ENCODE measurements around the gene EXD3.

EXD3 gene

DNA sequence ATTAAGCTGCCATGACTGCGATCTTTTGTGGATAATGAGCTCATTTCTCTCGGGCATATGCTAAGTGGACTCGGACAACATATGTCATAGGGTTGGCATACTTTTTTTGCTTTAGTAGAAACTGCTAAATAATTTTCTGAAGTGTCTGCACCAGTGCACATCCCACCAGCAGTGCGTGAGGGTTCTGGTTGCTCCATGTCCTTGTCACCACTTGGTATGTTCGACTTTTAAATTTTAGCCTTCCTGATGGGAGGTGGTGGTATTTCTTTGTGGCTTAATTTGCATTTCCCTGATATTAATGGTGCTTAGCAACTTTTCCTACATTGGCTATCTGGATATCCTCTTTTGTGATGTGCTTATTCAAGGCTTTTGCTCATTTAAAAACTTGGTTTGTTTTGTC lies 63.1 kb downstream of the EXD3 start:
- no peaks in the 10 kb centered on the region for H3K27me3 ChIP-seq (ENCODE audit: control insufficient read depth in 1 of 2, insufficient read depth in 2 of 2, low read length in 2 of 2)
- H3K27ac ChIP-seq (ENCODE audit: low read depth, low read length) = no peak overlapping the region
- H3K9ac ChIP-seq (ENCODE audit: low read length) = no peak overlapping the region
- H3K36me3 ChIP-seq (ENCODE audit: insufficient read depth, low read length) = no peaks in the 10 kb centered on the region
- H3K4me3 ChIP-seq (ENCODE audit: low read depth in 1 of 2, low read length in 2 of 2) = no peak overlapping the region
- peaks cover 6% of the 10 kb centered on the region for H3K9me3 ChIP-seq (ENCODE audit: low read length)
- no peaks in the 10 kb centered on the region for H3K4me1 ChIP-seq (ENCODE audit: insufficient read depth, low read length)

DNA sequence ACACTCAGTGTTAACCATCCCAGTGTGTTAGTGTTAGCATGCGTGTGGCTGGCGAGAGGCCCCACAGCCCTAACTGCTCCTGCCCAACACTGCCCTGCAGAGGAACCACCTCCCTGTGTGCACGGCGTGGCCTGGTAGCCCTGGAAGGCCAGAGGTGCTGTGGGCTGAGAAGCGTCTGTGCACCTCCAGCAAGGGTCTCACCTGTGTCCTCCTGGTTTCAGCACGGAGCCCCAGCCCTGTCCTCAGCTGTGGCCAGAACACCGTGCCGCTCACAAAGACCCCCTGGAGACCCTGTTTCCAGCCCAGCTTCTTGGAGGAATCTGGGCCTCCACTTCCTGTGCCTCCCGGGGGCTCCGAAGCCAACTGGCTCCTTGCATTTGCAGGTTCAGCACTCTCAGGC lies 64.8 kb downstream of the EXD3 start:
- Histone ChIP-seq H3K36me3 (ENCODE audit: insufficient read depth, low read length) (no peaks in the 10 kb centered on the region), H3K4me1 (ENCODE audit: insufficient read depth, low read length) (no peaks in the 10 kb centered on the region), H3K27me3 (ENCODE audit: control insufficient read depth in 1 of 2, insufficient read depth in 2 of 2, low read length in 2 of 2) (no peaks in the 10 kb centered on the region), H3K4me3 (ENCODE audit: low read depth in 1 of 2, low read length in 2 of 2) (no peak overlapping the region), H3K9ac (ENCODE audit: low read length) (no peak overlapping the region), H3K27ac (ENCODE audit: low read depth, low read length) (no peak overlapping the region), H3K9me3 (ENCODE audit: low read length) (peaks cover 6% of the 10 kb centered on the region)

GRCh38 chr9:137357166-137357565 lies 65.8 kb downstream of the EXD3 start:
- Histone ChIP-seq H3K27ac (ENCODE audit: low read depth, low read length) (no peak overlapping the region), H3K9me3 (ENCODE audit: low read length) (peaks cover 6% of the 10 kb centered on the region), H3K4me1 (ENCODE audit: insufficient read depth, low read length) (no peaks in the 10 kb centered on the region), H3K27me3 (ENCODE audit: control insufficient read depth in 1 of 2, insufficient read depth in 2 of 2, low read length in 2 of 2) (no peaks in the 10 kb centered on the region), H3K9ac (ENCODE audit: low read length) (no peak overlapping the region), H3K4me3 (ENCODE audit: low read depth in 1 of 2, low read length in 2 of 2) (no peak overlapping the region), H3K36me3 (ENCODE audit: insufficient read depth, low read length) (no peaks in the 10 kb centered on the region)

DNA sequence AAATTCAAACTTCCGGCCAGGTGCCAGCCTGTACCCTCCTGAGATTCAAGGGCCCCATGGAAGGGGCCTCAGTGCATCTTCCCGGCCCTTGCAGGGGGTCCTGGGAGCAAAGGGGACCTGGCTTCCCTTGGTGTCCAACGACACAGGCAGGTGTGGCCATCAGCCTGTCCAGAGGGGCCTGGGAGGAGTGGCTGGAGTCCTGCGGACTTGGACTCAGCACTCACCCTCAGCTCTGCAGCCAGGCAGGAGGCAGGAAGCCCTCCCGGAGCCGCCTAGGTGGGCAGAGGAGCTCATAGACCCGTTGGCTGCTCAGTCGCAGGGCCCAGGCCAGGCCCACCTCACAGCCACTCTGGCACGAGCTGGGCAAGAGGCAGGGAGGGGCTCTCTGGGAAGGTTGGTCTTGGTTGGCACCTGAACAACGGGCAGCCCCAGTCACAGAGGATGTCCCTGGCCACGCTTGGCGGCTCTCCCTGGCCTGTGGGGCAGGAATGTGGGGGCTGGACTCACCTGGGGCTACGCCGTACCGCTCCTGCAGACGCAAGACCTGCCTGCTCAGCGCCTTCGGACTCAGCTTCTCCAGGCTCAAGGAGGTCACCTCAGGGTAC lies 67.1 kb downstream of the EXD3 start:
- Histone ChIP-seq H3K9ac (ENCODE audit: low read length) (no peak overlapping the region), H3K4me3 (ENCODE audit: low read depth in 1 of 2, low read length in 2 of 2) (no peak overlapping the region), H3K9me3 (ENCODE audit: low read length) (peaks cover 6% of the 10 kb centered on the region), H3K36me3 (ENCODE audit: insufficient read depth, low read length) (no peaks in the 10 kb centered on the region), H3K27ac (ENCODE audit: low read depth, low read length) (no peak overlapping the region), H3K27me3 (ENCODE audit: control insufficient read depth in 1 of 2, insufficient read depth in 2 of 2, low read length in 2 of 2) (no peaks in the 10 kb centered on the region), H3K4me1 (ENCODE audit: insufficient read depth, low read length) (no peaks in the 10 kb centered on the region)

GRCh38 chr9:137354845-137355760 lies 67.9 kb downstream of the EXD3 start:
- Histone ChIP-seq H3K9ac (ENCODE audit: low read length) (no peak overlapping the region), H3K4me3 (ENCODE audit: low read depth in 1 of 2, low read length in 2 of 2) (no peak overlapping the region), H3K27ac (ENCODE audit: low read depth, low read length) (no peak overlapping the region), H3K9me3 (ENCODE audit: low read length) (peaks cover 6% of the 10 kb centered on the region), H3K36me3 (ENCODE audit: insufficient read depth, low read length) (no peaks in the 10 kb centered on the region), H3K27me3 (ENCODE audit: control insufficient read depth in 1 of 2, insufficient read depth in 2 of 2, low read length in 2 of 2) (no peaks in the 10 kb centered on the region), H3K4me1 (ENCODE audit: insufficient read depth, low read length) (no peaks in the 10 kb centered on the region)

GRCh38 chr9:137354153-137354844 lies 68.7 kb downstream of the EXD3 start:
- peaks cover 6% of the 10 kb centered on the region for H3K9me3 ChIP-seq (ENCODE audit: low read length)
- no peak overlapping the region for H3K9ac ChIP-seq (ENCODE audit: low read length)
- H3K36me3 ChIP-seq (ENCODE audit: insufficient read depth, low read length) = no peaks in the 10 kb centered on the region
- no peak overlapping the region for H3K27ac ChIP-seq (ENCODE audit: low read depth, low read length)
- H3K4me1 ChIP-seq (ENCODE audit: insufficient read depth, low read length) = no peaks in the 10 kb centered on the region
- H3K27me3 ChIP-seq (ENCODE audit: control insufficient read depth in 1 of 2, insufficient read depth in 2 of 2, low read length in 2 of 2) = no peaks in the 10 kb centered on the region
- no peak overlapping the region for H3K4me3 ChIP-seq (ENCODE audit: low read depth in 1 of 2, low read length in 2 of 2)

GRCh38 chr9:137353223-137354152 lies 69.5 kb downstream of the EXD3 start:
- Histone ChIP-seq H3K36me3 (ENCODE audit: insufficient read depth, low read length) (no peaks in the 10 kb centered on the region), H3K4me3 (ENCODE audit: low read depth in 1 of 2, low read length in 2 of 2) (no peak overlapping the region), H3K27ac (ENCODE audit: low read depth, low read length) (no peak overlapping the region), H3K4me1 (ENCODE audit: insufficient read depth, low read length) (no peaks in the 10 kb centered on the region), H3K27me3 (ENCODE audit: control insufficient read depth in 1 of 2, insufficient read depth in 2 of 2, low read length in 2 of 2) (no peaks in the 10 kb centered on the region), H3K9me3 (ENCODE audit: low read length) (peaks cover 6% of the 10 kb centered on the region), H3K9ac (ENCODE audit: low read length) (no peak overlapping the region)

DNA sequence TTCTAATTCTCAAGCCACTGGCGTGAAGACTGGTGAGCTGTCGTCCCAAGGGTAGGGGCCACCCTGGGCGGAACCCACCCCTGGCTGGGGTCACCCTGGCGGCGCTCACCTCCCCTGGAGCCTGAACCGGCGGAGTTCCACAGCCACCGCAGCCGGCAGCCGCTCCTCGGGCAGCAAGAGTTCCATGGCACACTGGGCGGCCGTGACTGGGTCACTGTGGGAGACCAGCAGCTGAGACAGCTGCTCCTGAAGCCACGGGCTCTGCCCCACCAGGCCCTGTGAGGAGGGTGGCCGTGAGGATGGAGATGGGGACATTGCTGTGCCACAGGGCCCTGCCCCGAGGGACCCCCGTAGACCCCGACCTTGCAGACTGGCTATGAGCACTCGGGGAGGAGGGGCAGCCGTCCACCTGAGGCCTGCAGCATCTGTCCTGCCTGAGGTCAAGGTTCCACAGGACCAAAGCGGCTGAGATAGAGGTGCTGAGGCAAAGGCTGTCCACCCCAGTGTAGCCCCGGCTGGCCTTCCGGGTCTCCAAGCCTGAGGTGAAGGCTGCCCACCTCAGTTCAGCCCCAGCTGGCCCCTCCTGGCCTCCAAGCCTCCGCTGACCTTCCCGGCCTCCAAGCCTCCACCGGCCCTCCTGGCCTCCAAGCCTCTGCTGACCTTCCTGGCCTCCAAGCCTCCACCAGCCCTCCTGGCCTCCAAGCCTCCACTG lies 70.3 kb downstream of the EXD3 start:
- H3K9me3 ChIP-seq (ENCODE audit: low read length) = peaks cover 6% of the 10 kb centered on the region
- no peaks in the 10 kb centered on the region for H3K4me1 ChIP-seq (ENCODE audit: insufficient read depth, low read length)
- no peaks in the 10 kb centered on the region for H3K27me3 ChIP-seq (ENCODE audit: control insufficient read depth in 1 of 2, insufficient read depth in 2 of 2, low read length in 2 of 2)
- no peak overlapping the region for H3K27ac ChIP-seq (ENCODE audit: low read depth, low read length)
- no peaks in the 10 kb centered on the region for H3K36me3 ChIP-seq (ENCODE audit: insufficient read depth, low read length)
- no peak overlapping the region for H3K9ac ChIP-seq (ENCODE audit: low read length)
- H3K4me3 ChIP-seq (ENCODE audit: low read depth in 1 of 2, low read length in 2 of 2) = no peak overlapping the region

GRCh38 chr9:137351781-137352501 lies 71.0 kb downstream of the EXD3 start:
- no peaks in the 10 kb centered on the region for H3K4me1 ChIP-seq (ENCODE audit: insufficient read depth, low read length)
- H3K27ac ChIP-seq (ENCODE audit: low read depth, low read length) = no peak overlapping the region
- peaks cover under 1% of the 10 kb centered on the region for H3K9me3 ChIP-seq (ENCODE audit: low read length)
- H3K27me3 ChIP-seq (ENCODE audit: control insufficient read depth in 1 of 2, insufficient read depth in 2 of 2, low read length in 2 of 2) = no peaks in the 10 kb centered on the region
- H3K4me3 ChIP-seq (ENCODE audit: low read depth in 1 of 2, low read length in 2 of 2) = no peak overlapping the region
- no peak overlapping the region for H3K9ac ChIP-seq (ENCODE audit: low read length)
- no peaks in the 10 kb centered on the region for H3K36me3 ChIP-seq (ENCODE audit: insufficient read depth, low read length)
